Neural progenitor cell (in vitro differentiated cells): ENCODE data around the gene EIF2B4.

Experiments used
- CTCF ChIP-seq: fragments of 200-600 bp; sonication (generic); IDR thresholded peaks from 2 replicates; pipeline ENCODE4 v1.5.1; 2017; ENCODE audit warnings: antibody characterized with exemption, mild to moderate bottlenecking
- EZH2 ChIP-seq: fragments of 200-600 bp; sonication (generic); IDR thresholded peaks from 2 replicates; pipeline ENCODE4 v1.6.1; 2017; ENCODE audit warnings: antibody characterized with exemption, mild to moderate bottlenecking, moderate library complexity
- EZH2phosphoT487 ChIP-seq: fragments of 200-600 bp; sonication (generic); IDR thresholded peaks from 2 replicates; pipeline ENCODE4 v1.6.1; 2017; ENCODE audit warnings: antibody characterized with exemption

DNA sequence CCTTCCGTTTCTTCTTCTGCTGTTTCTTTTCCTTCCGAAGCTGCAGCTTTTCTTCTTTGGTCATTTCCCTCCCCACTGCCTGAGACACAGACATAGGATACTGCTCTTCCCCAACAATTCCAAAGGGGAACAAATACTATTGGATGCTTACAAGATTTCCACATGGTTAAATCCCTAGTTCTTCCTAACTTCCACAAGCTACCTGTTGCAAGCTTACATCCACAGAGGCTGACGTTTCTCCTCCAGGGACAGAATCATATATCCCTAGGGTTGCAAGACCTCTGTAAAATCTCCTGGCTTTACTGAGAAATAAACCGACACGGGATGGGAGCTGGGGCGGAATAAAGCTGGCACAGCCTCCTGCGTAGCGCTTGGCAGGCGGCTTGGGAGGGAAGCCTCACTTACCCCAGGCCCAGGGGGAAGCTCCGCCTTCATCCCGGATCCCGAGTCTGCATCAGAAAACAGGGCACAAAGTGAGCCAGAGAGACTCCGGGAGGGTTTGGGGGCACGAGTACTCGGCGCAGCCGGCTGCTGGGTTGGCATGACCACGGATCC lies 590 bp downstream of the EIF2B4 start:
- no peak for TF ChIP-seq CTCF
- no peak for TF ChIP-seq EZH2
- TF ChIP-seq EZH2phosphoT487: no peak
